ENCODE data around the gene PERP.

PERP gene

DNA sequence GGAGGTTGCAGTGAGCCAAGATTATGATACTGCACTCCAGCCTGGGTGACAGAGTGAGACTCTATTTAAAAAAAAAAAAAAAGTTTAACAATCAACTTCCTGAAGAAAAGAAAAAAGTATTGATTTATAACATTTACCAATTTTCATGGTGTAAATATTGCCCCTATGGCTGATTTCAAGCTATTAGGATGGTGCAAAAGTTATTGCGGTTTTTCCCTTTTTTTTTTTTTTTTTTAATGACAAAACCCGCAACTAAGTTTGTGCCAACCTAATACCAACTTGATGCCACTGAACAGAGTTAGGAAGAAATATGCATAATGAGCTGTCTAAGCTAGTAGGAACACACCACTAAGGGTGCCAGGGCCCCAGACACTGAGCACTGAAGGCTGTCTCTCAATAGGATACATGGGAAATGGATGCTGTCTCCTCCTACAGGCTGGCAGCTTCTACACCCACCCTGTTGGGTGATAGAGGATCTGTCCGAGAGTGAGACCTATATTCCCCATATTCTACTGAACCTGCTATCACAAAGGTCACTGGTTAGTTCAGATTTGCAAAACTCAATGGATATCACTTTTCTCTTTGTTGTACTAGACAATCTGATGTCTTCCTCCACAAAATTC is 6.5 kb upstream of the PERP start:
- no peak for DNase-seq (ENCODE audit: insufficient read length, low spot score)
- no peak for TF ChIP-seq POLR2A (IDR thresholded peaks at IDR 0.05; ENCODE audit: low read depth, low read length)
- FAIRE-seq = no peak

DNA sequence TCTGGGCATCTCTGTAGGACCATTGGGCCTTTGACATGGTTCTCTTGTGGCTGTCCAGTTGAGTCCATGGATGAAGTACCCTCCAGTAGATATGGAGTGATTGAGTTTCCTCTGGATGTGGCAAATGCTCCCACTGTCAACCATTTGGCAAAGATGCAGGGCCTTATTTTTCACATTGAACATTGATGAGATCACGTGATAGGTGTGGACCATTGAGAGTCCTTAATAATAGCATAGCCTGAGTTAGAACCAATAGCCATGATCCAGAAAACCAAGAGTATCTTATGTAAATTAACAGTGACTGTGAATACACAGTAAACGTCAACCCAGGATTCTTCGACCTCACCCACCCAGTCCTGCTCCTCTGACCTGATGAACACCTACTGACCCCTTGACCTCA is 3.0 kb upstream of the PERP start:
- no peak for FAIRE-seq
- no peak for TF ChIP-seq POLR2A (IDR thresholded peaks at IDR 0.05; ENCODE audit: low read depth, low read length)
- DNase-seq (ENCODE audit: insufficient read length, low spot score) = no peak

DNA sequence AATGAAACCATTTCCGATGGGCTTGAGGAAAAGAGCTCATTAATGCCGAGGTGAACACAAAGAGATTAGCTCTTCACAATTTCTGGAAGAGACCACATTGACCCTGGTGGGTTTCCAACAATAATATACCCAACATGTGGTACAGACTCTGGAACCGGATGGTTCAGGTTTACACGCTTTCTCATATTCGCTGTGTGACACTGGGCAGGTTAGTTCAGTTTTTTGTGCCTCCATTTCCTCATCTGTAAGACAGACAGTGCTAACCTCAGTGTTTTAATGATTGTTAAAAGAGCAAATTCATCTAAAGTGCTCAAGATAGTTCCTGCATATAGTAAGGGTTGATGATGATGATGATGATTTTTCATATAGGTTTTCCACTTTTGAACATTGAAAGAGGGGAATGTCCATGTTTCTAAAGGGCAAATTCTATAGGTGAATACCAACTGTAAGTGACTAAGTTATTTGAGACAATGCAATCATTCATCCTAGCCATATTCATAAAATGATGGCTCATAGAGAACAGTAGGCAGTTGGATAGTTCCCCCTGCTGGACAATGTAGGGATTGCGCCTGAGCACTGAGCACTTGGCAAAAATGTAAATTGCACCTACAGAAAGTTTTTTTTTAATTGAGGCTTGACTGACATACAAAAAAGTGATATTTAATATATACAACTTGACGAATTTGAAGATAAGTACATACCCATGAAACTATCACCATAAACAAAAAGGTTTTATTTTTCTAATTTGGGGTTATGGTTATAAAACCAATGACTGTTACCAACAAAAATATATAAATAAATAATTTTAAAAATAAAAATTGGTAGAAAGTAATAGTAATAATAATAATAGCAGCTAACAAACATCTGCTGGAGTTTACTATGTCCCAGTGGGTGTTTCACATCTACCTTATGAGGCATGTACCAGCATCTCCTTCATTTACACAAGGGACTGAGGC is 2.1 kb upstream of the PERP start:
- no peak for TF ChIP-seq POLR2A (IDR thresholded peaks at IDR 0.05; ENCODE audit: low read depth, low read length)
- no peak for FAIRE-seq
- no peak for DNase-seq (ENCODE audit: insufficient read length, low spot score)

DNA sequence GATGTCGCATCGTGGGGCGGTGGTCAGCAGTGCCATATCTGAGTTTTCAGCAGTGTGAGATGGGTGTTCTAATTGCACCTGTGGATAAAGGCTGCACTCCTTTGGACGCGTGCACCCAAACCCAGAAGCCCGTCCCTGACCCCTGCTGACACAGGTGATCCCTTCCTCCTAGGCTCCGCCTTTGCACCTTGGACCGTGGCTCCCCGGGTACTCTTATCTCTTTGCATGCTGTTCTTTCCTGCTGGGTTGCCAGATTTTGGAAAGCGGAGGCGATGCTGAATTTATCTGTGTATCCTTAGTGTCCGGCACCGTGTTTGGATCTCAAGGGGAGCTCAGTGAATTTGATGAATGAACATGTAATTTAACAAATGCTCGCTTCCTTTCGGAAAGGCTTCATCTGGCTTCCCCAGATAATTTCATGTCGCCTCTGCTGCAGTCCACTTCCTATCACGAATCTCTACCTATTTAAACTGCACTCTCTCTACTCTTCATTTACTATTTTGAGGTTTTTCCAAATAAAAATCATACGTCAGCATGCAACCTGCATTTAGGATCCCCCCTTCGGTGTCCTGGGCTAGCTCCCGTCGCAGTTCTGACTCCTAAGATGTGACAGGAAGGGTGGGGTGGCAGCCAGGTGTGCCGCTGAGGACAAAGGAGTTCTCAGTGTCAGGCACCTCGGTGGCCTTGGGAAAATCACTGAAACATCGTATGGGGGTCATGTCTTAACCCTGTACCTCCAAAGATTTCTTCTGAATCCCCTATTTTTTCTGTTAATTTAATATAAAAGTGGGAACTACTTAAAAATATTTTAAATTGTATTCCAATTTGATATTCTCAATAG is 753 bp upstream of the PERP start:
- DNase-seq (ENCODE audit: insufficient read length, low spot score) (no peak), FAIRE-seq (no peak)
- TF ChIP-seq POLR2A (IDR thresholded peaks at IDR 0.05; ENCODE audit: low read depth, low read length) = no peak

DNA sequence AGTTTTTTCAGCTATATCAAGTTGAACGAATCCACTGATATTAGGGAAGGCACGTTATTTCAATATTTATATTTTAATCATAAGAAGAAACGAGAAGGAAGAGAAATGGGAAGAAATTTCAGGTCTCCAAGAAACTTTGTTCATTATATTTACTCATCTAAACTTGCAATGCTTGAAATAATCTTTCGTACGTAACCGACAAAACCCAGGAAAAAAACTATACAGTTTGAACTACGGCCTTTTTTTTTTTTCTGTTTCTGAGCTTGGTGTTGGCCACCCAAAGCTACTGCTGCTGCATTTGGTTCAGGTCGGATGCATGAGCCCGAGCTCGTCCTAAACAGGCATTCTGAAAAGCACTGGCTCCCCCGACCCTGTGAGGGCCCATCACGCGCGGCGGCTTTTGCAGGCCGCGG is 548 bp downstream of the PERP start:
- TF ChIP-seq POLR2A (IDR thresholded peaks at IDR 0.05; ENCODE audit: low read depth, low read length) = no peak
- DNase-seq (ENCODE audit: insufficient read length, low spot score) = no peak
- no peak for FAIRE-seq

DNA sequence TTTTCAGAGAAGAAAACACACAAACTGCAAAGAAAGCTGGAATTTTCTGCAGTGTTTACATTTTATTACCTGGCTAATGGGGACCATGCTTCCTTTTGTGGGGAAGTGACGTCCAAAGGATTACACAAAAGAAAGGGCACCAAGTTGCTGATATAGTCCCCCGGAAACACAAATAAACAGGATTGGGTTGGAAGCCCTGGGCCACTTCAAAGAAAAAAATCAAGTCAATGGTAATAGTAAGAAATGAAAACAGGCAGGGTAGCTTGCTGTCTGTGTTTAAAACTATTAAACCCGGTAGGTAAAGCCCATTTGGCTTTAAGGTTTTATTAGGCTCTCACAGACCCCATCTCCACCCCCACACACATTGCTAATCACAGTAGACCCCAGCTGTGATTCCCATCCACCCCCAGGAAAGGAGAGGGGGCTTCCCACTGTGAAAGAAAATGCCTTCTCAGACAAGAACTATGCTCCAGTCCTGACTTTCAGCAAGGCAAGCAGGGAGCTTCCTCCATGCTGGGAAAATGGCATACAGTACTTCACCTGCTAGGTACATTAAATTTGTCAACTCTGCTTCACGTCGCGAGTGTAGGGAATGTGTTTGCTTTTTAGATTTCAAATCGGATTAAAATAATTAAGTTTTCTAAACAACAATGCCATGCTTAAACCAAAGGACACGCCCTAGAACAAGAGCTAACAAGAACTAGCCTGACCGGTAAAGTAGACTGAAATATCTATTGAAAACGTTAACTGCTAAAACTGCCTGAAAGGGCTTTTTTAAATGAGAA is 1.1 kb downstream of the PERP start:
- no peak for DNase-seq (ENCODE audit: insufficient read length, low spot score)
- no peak for FAIRE-seq

DNA sequence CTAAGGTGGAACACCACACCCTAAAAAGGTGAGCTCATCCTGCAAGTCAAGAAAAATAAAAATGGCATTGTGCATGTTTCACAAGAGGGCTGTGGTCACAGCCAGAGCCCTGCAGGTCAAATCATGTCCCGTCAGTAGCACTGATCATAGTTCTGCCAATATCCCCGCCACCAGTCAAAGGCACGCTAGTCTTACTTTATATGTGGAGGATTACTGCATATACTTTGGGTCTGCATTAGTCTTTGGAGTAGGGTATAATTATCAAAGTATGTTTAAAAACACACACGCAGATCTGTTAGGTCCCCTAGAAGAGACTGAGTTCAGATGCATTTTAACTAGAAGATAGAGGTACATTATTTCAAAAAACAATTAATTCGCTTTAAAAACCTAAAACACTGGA is 1.8 kb downstream of the PERP start:
- no peak for DNase-seq (ENCODE audit: insufficient read length, low spot score)
- no peak for TF ChIP-seq POLR2A (IDR thresholded peaks at IDR 0.05; ENCODE audit: low read depth, low read length)
- no peak for FAIRE-seq

More for the DNA sequence above, 1.1 kb downstream of the PERP start:
- TF ChIP-seq POLR2A (IDR thresholded peaks at IDR 0.05; ENCODE audit: low read depth, low read length) = no peak

DNA sequence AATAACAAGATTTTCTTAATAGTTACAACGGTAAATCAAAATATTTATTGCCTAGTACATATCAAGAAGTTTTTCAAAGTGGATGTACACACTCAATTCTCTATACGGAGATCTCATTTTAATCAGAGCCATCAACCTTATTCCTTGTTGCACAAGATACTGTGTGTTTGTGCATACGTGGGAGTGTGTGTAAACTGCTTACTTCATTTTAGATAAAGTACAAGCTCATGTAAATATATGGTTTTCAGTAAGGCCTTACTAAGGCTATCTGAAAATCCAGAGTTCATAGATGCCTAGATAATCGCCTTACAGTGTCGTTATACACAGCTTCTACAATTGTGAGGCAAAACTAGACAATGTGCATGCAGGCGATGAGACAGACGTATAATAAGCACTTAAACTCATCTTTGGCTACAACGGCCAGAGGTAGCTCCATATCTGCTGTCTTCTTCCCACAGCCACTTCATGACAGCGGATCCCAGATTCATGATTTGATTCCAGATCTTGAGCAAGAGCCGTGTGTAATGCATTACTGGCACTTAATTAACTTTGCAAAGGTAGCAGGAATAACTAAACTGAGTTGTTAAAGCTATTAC is 2.5 kb downstream of the PERP start:
- no peak for FAIRE-seq
- TF ChIP-seq POLR2A (IDR thresholded peaks at IDR 0.05; ENCODE audit: low read depth, low read length) = no peak
- no peak for DNase-seq (ENCODE audit: insufficient read length, low spot score)

DNA sequence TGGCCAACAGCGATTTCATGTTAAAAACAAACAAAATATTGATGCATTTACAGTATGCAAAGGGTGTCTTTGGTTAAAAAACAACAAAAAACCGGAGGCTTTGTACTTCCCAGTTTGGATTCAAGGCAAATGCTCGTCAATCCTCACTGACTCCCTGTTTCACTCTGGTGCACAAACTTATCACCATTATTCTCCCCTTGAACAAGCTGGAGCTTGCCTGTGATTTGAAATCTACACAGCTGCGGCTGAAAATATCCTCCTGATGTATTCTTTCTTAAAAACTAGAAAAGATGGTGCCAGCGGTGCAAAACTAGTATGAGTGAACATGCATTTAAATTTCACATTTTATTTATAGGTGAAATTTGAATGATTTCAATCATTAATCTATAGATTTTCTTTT is 3.3 kb downstream of the PERP start:
- no peak for DNase-seq (ENCODE audit: insufficient read length, low spot score)
- FAIRE-seq = no peak
- no peak for TF ChIP-seq POLR2A (IDR thresholded peaks at IDR 0.05; ENCODE audit: low read depth, low read length)

DNA sequence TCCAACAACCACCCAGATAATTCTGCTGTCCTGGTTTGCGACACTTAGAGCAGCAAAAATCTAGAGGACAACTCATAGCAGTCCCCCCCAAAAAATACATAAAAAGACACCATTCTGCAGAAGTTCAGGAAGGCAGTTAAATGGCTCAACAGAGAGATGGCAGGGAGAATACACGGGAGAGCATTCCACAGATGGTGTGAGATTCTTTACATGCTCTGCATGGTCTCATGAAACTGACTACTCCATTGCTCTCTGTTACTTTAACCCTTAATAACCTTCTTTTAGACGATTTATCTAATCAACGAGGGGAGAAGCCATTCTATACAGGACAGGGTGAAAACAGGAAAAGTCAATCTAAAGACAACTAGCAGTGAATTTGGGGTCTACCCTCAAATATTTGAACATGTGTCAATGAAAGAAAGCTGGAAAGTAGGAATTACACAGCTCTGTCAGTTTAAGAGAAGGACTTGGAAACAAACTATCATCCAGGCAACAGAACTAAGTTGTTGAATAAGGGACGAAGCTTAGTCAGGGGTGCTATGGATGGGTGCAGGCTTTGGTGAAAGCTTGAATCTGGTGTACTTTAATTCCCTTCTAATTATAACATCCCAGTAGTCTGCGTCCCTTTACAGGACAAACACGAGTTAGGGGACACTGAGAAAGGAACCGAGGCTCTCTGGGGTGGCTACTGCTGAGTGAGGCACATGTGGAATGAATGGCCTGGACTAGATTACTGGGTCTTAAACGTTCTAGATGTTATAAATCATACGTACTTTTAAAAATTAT is 5.1 kb downstream of the PERP start:
- no peak for FAIRE-seq
- DNase-seq (ENCODE audit: insufficient read length, low spot score) = no peak

DNA sequence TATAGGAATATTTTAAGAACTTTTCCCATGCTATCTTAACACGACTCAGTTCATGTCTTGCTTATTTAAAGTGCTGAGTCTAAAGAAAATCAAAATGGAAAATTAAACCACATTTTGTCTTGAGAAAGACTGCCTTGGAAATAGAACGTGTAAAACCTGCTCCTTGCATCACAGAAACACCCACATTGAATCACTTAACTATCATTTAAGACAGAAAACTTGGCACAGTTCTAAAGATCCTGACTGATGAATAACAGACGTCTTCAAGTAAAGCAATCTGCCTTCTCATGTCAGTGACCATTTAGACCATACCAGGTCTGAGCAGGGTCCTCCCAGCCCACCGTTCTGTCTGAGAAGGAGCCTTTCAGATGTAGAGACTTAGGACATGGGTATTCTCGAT is 7.4 kb downstream of the PERP start:
- no peak for DNase-seq (ENCODE audit: insufficient read length, low spot score)
- no peak for FAIRE-seq

More for the DNA sequence above, 5.1 kb downstream of the PERP start:
- TF ChIP-seq POLR2A (IDR thresholded peaks at IDR 0.05; ENCODE audit: low read depth, low read length) = no peak

DNA sequence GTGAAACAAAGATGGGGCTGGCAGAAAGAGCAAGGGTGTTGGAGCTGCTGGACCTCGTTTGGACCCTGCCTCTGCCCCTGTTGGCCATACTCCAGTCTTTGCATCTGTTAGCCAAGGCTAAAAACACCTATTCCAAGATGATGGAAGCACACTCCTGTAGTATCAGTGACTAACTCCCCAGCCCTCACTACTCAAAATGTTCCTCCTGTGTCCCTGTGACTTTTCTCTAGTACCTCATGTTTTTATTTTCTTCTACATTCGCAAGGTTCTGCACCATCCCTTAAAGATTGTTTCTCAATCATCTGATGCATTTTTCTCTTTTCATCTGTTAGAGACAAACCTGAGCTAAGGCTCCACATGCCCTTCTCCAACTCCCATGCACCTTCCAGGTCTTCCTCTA is 8.9 kb downstream of the PERP start:
- TF ChIP-seq POLR2A (IDR thresholded peaks at IDR 0.05; ENCODE audit: low read depth, low read length) = no peak
- no peak for DNase-seq (ENCODE audit: insufficient read length, low spot score)
- no peak for FAIRE-seq

More for the DNA sequence above, 7.4 kb downstream of the PERP start:
- no peak for TF ChIP-seq POLR2A (IDR thresholded peaks at IDR 0.05; ENCODE audit: low read depth, low read length)
